Skeletal muscle cell (primary cell): Measurements from ENCODE around the gene ZER1.
"Not testable (repeated sequence)": the region's sequence is repeated elsewhere in the genome, so short reads cannot be mapped to it uniquely, and the experiment has no call there.

ENCODE experiments used
- DNase-seq: peaks from one replicate; pipeline ENCODE4 v3.0.0-alpha.2; 2010; ENCODE audit warnings: low read depth
- H3K4me3 ChIP-seq: 2 replicates; pipeline ENCODE4 v1.5.1; 2011; ENCODE audit warnings: low read depth, mild to moderate bottlenecking, control low read depth, low read length, moderate library complexity

The ZER1 gene

GRCh38 chr9:128771745-128772519 is at the start of gene ZER1:
TSS of gene ZER1 (minus strand) at chr9:128771927. CDS start at chr9:128755565, 16,362 bp downstream.
- DNase-seq = peak; percentile 43
- H3K4me3 ChIP-seq = peak within 1 kb of the TSS; percentile 95

GRCh38 chr9:128820665-128821583 is 49.2 kb upstream of the ZER1 start:
- DNase-seq = no peak
- H3K4me3 ChIP-seq = no peak overlapping the region

- DNase-seq = no peak
- H3K4me3 ChIP-seq = peak overlapping the region; percentile 71
These were observed 48.3 kb upstream of the ZER1 start for GRCh38 chr9:128819716-128820664.

GRCh38 chr9:128818839-128819715 is 47.4 kb upstream of the ZER1 start:
- DNase-seq = no peak
- peak overlapping the region; percentile 71 for H3K4me3 ChIP-seq

- H3K4me3 ChIP-seq = peak within 1 kb of the TSS; percentile 71
- peak; percentile 77 for DNase-seq
These were observed 46.5 kb upstream of the ZER1 start, which contains the start of gene ENDOG for GRCh38 chr9:128818099-128818838. TSS of gene ENDOG (plus strand) at chr9:128818500. CDS start at chr9:128818685, 185 bp downstream.

- H3K4me3 ChIP-seq = no peak overlapping the region
- DNase-seq = no peak
These were observed 39.1 kb upstream of the ZER1 start for GRCh38 chr9:128810873-128811272.

GRCh38 chr9:128809831-128810230 is 38.1 kb upstream of the ZER1 start:
- no peak overlapping the region for H3K4me3 ChIP-seq
- DNase-seq = no peak

GRCh38 chr9:128809036-128809599 is 37.4 kb upstream of the ZER1 start:
- no peak overlapping the region for H3K4me3 ChIP-seq
- no peak for DNase-seq

GRCh38 chr9:128808543-128808942 is 36.8 kb upstream of the ZER1 start:
- DNase-seq = no peak
- no peak overlapping the region for H3K4me3 ChIP-seq

- no peak overlapping the region for H3K4me3 ChIP-seq
- no peak for DNase-seq
These were observed 36.1 kb upstream of the ZER1 start for GRCh38 chr9:128807827-128808226.

GRCh38 chr9:128805661-128806060 is 33.9 kb upstream of the ZER1 start:
- H3K4me3 ChIP-seq = no peak overlapping the region
- DNase-seq = no peak

GRCh38 chr9:128802482-128802881 is 30.8 kb upstream of the ZER1 start:
- H3K4me3 ChIP-seq = no peak overlapping the region
- no peak for DNase-seq

GRCh38 chr9:128800061-128800460 is 28.3 kb upstream of the ZER1 start:
- no peak for DNase-seq
- no peak overlapping the region for H3K4me3 ChIP-seq

- no peak overlapping the region for H3K4me3 ChIP-seq
- DNase-seq = no peak
These were observed 27.2 kb upstream of the ZER1 start for GRCh38 chr9:128798896-128799295.

GRCh38 chr9:128794961-128795360 is 23.2 kb upstream of the ZER1 start:
- H3K4me3 ChIP-seq, DNase-seq: not testable (repeated sequence)

GRCh38 chr9:128792978-128793686 is 21.4 kb upstream of the ZER1 start:
- no peak for DNase-seq
- H3K4me3 ChIP-seq = no peak overlapping the region

- no peak overlapping the region for H3K4me3 ChIP-seq
- DNase-seq = no peak
These were observed 20.4 kb upstream of the ZER1 start for GRCh38 chr9:128792134-128792533.
